ENCODE data around the gene PPP2R5D.
"Not testable (repeated sequence)": the region's sequence is repeated elsewhere in the genome, so short reads cannot be mapped to it uniquely, and the experiment has no call there.

Gene PPP2R5D

GRCh38 chr6:42984001-42984923 is at the start of gene PPP2R5D:
PPP2R5D (plus strand) TSS chr6:42984570; CDS start chr6:42984678, 108 bp downstream.
- DNase-seq = peak; percentile 95

DNA sequence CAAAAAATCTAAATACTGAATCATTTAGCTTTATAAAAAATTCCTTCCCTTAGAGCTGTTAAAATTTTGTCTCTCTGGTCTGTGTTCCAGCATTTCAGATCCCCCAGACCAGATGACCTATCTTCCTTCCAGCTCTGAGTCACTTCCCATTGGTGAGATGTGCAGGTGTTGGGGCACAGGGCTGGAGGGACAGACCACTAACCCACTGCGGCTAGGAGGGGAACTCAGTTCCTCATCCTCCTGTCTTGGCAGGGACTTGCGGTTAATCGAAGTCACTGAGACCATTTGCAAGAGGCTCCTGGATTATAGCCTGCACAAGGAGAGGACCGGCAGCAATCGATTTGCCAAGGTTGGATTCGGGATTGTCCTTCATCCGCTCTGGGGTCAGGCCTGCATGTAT is 49.0 kb upstream of the PPP2R5D start:
- DNase-seq = no peak

DNA sequence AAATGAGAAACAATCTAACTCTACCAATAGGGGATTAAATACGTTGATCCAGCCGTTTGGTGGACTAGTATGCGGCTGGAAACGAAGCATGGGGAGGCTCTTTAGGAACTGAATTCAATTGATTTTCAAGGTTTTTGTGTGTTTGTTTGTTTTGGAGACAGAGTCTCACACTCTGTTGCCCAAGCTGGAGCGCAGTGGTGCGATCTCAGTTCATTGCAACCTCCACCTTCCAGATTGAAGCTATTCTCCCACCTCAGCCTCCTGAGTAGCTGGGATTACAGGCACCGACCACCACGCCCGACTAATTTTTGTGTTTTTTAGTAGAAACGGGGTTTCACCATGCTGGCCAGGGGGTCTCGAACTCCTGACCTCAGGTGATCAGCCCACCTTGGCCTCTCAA is 48.0 kb upstream of the PPP2R5D start:
- no peak for DNase-seq

- no peak for DNase-seq
These were observed 46.6 kb upstream of the PPP2R5D start for GRCh38 chr6:42937548-42938427.

GRCh38 chr6:42938428-42938796 is 46.0 kb upstream of the PPP2R5D start:
- DNase-seq = no peak

GRCh38 chr6:42938987-42939809 is 45.2 kb upstream of the PPP2R5D start:
- no peak for DNase-seq

GRCh38 chr6:42939810-42940167 is 44.6 kb upstream of the PPP2R5D start:
- no peak for DNase-seq

DNA sequence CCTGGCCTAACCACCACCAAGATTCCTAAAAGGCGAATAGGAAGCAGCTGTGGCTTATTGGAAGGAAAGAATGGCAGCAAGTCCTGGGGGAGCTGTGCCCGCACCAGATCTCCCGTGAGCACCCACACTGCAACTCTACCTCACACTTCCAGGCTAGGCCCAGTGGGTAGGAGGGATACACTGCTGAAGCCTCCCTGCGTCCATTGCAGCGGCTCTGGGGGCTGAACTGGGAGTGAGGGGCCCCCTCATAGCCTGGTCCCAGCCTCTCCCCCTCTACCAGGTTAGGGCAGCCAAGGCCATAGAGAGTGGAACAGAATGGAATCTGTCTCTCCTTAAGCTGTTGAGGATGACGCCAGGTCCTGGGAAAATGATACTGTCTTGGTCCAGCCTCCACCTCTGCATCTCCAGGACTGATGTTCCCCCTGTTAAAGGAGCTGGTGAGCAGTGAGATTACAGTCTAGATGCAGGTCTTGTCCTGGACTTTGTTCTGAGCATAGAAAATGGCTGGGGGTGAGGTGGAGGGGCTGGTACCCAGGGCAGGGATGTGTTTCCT is 43.8 kb upstream of the PPP2R5D start:
- no peak for DNase-seq

DNA sequence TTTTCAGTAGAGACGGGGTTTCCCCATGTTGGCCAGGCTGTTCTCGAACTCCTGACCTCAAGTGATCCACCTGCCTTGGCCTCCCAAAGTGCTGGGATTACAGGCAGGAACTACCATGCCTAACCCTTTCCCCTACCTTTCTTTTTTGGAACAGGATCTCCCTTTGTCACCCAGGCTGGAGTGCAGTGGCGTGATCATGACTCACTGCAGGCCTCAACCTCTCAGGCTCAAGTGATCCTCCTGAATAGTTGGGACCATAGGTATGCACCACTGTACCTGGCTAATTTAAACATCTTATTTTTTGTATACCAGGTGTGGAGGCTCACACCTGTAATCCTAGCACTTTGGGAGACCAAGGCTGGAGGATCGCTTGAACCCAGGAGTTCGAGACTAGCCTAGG is 43.0 kb upstream of the PPP2R5D start:
- DNase-seq = not testable (repeated sequence)

DNA sequence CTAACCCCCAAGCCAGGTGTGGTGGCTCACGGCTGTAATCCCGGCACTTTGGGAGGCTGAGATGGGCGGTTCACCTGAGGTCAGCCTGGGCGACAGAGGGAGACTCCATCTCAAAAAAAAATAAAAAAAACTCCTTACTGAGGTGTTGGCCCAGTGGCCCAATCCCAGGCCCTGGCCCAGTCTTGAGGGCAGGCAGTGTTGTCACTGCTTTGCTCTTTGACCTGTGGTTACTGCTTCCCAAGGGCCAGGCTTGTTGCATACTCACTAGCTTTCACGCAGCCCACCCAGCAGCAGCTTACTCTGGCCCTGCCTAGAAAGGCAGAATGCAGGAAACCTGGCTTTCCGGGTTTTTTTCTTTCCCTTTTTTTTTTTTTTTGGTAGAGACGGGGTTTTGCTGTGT is 41.9 kb upstream of the PPP2R5D start:
- DNase-seq = no peak

DNA sequence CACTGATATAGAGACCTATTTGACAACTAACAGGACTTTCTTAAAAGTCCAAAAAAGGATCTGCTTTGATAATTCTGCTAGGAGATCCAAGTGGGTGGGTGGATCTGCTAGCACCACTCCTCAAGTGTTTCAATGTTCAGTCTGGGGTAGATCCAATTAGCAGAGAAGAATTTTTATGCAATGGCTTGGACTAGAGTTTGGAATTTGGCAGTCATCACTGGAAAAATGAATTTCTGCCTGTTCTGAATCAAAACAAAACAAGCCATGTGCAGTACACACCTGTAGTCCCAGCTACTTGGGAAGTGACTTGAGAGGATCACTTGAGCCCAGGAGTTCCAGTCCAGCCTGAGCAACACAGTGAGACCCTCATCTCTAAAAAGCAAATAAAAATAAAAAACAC is 36.4 kb upstream of the PPP2R5D start:
- no peak for DNase-seq

DNA sequence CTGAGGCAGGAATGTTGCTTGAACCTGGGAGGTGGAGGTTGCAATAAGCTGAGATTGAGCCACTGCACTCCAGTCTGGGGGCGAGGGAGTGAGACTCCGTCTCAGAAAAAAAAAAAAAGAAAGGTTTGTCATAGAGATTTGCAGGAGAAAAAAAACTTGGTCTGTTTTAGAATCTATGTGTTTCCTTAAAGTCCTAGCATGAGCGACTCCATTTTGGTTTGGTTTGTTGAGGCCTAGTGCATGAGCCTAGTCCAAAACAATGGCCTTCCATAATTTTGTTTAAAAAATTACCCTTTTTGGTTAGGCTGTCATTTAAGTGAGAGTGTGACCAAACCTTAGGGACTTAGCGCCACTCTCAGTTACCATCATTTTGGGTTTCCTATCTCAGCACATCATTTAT is 32.0 kb upstream of the PPP2R5D start:
- no peak for DNase-seq

- DNase-seq = not testable (repeated sequence)
These were observed 30.0 kb upstream of the PPP2R5D start for GRCh38 chr6:42954405-42954804.

DNA sequence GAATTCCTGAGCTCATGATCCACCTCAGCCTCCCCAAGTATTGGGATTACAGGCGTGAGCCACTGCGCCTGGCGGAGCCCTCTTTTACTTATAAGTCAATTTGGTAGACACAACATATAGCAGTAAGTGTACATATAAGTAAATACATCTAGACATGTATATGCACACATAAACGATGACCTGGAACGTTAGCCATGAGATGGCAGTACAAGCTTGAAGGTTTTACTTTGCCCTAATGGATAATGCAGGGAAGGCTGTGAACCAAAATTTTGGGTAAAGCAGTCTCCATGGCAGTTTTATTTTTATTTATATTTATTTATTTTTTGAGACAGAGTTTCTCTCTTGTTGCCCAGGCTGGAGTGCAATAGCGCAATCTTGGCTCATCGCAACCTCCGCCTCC is 26.2 kb upstream of the PPP2R5D start:
- no peak for DNase-seq

- DNase-seq = no peak
These were observed 24.5 kb upstream of the PPP2R5D start for GRCh38 chr6:42959917-42960242.

DNA sequence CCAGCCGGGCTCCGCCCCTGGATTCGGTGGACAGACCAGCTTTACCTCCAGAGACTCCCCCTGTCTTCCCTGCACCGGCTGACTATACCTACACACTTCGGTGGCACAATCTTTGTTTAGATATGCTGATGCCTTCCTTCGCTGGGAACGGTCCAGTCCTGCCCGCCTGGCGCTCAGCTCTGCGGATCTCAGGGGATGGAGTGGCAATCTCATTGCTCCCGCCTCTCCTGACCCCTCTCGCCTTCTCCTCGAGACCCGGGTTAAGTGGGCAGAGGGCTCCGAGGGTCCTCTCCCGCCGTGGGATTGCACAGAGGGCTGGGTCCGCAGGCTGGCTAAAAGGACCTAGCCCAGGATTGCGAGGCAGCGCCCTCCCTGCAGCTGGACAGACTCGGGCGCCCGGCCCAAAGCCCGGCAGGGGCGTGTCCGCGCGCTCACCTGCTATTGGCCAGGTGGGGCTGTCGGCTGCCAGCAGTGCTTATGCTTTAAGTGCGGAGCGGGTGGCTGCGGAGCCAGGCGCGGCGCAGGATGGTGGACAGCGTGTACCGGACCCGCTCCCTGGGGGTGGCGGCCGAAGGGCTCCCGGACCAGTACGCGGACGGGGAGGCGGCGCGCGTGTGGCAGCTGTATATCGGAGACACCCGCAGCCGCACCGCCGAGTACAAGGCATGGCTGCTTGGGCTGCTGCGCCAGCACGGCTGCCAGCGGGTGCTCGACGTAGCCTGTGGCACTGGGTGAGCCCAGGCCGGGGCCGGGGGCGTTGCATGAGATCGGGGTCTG is 23.9 kb upstream of the PPP2R5D start, which contains the start of gene GNMT:
Gene GNMT, plus strand, starts transcription at position 512 of the 777 bp plus-strand sequence. Its CDS starts 14 bp downstream, at position 526.
- peak; percentile 44 for DNase-seq

GRCh38 chr6:42961020-42961470 is 23.3 kb upstream of the PPP2R5D start:
- no peak for DNase-seq

- DNase-seq = no peak
These were observed 22.3 kb upstream of the PPP2R5D start for GRCh38 chr6:42962096-42962495.

GRCh38 chr6:42962502-42963178 is 21.7 kb upstream of the PPP2R5D start:
- no peak for DNase-seq

DNA sequence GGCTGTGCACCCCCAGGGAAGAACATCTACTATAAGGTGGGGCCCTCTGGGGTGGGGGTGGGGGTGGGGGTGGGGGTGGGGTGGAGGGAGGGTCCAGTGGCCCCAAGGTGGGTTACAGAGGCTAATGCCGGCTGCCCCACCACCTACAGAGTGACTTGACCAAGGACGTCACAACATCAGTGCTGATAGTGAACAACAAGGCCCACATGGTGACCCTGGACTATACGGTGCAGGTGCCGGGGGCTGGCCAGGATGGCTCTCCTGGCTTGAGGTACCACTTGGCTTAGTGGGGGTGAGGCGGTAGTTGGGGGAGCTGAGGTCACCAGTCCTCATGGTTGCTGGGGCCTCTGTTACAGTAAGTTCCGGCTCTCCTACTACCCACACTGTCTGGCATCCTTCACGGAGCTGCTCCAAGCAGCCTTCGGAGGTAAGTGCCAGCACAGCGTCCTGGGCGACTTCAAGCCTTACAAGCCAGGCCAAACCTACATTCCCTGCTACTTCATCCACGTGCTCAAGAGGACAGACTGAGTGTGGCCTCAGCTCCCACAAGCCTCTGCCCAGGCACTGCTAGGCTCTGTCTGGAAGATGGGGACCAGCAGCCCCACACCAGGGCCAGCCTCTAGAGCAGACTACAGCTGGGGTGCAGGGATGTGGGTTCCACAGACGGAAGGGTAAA is 21.1 kb upstream of the PPP2R5D start:
- DNase-seq = no peak
